ENCODE results near the gene YBX1. TPM values are rescaled to one million over a fixed set of nuclear protein-coding genes. Genes with fewer than 3 reads are reported as not detected.

The YBX1 gene
- total RNA-seq, 4 donors from 2014 or later, result 509 to 860 (median 681) TPM

GRCh38 chr1:42738678-42739226 is 56.5 kb downstream of the YBX1 start:
- ATAC-seq (ENCODE audit: low FRiP score), result no peak
- TF ChIP-seq, protein P1, sequence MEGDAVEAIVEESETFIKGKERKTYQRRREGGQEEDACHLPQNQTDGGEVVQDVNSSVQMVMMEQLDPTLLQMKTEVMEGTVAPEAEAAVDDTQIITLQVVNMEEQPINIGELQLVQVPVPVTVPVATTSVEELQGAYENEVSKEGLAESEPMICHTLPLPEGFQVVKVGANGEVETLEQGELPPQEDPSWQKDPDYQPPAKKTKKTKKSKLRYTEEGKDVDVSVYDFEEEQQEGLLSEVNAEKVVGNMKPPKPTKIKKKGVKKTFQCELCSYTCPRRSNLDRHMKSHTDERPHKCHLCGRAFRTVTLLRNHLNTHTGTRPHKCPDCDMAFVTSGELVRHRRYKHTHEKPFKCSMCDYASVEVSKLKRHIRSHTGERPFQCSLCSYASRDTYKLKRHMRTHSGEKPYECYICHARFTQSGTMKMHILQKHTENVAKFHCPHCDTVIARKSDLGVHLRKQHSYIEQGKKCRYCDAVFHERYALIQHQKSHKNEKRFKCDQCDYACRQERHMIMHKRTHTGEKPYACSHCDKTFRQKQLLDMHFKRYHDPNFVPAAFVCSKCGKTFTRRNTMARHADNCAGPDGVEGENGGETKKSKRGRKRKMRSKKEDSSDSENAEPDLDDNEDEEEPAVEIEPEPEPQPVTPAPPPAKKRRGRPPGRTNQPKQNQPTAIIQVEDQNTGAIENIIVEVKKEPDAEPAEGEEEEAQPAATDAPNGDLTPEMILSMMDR (IDR thresholded peaks at IDR 0.05), result no peak
- DNase-seq (ENCODE audit: low spot score), result no peak

DNA sequence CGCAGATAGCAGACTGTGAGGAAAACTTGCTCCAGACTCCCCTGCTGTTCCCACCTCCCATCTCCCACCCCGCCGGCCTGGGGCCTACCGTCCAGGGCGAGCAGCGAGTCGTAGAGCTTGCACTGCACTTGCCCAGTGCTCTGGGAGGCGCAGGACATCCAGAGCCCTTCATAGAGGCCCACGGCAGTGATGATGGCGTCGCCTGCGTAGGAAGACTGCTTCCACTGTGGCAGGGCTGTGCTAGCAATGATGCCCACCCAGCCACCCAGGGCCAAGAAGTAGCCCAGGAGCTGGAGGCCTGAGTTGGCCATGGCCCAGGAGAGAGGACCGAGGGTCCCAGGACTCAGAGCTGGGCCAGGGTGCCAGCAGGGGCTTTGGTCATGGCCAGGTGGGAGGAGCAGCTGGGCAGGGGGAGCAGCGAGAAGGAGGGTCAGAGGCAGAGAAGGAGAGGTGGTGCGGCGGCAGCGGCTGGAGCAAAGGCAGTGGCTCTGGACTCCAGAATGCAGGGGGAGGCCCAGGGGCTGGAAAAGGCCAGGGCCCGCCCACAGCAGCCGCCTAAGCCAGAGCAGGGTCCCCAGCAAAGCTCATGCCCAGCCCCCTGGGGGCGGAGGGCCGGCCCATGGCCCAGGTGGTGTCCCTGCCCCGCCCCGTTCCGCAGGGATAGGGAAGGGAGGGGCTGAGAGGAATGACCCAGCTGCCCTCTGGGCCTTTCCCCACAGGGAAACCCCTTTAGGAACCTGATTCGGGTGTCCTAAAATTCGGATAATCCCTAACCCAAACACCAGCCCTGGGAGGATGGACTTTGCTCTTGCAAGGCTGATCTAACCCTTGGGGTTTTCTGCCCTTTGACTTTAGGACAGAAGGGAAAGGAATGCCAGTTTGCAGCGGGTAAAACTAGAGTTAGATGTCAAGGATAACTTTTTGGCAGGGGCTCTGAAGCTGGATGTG is 57.8 kb downstream of the YBX1 start, which contains the start of gene CLDN19:
TSS of gene CLDN19 (minus strand) at position 484 of the 948 bp plus-strand sequence. CDS start at position 311, 173 bp downstream.
- TF ChIP-seq, protein P1 (IDR thresholded peaks at IDR 0.05), result no peak
- ATAC-seq (ENCODE audit: low FRiP score), result no peak
- no peak for DNase-seq (ENCODE audit: low spot score)

- DNase-seq (ENCODE audit: low spot score) (no peak), ATAC-seq (ENCODE audit: low FRiP score) (no peak)
- TF ChIP-seq, protein P1 (IDR thresholded peaks at IDR 0.05), result no peak
Observed at GRCh38 chr1:42740851-42741580, 58.8 kb downstream of the YBX1 start.

- TF ChIP-seq, protein P1 (IDR thresholded peaks at IDR 0.05), result no peak
- DNase-seq (ENCODE audit: low spot score) (no peak), ATAC-seq (ENCODE audit: low FRiP score) (no peak)
Observed at GRCh38 chr1:42741706-42742105, 59.5 kb downstream of the YBX1 start.

- TF ChIP-seq, protein P1 (IDR thresholded peaks at IDR 0.05), result no peak
- ATAC-seq (ENCODE audit: low FRiP score) (no peak), DNase-seq (ENCODE audit: low spot score) (no peak)
Observed at GRCh38 chr1:42742141-42742540, 59.9 kb downstream of the YBX1 start.

DNA sequence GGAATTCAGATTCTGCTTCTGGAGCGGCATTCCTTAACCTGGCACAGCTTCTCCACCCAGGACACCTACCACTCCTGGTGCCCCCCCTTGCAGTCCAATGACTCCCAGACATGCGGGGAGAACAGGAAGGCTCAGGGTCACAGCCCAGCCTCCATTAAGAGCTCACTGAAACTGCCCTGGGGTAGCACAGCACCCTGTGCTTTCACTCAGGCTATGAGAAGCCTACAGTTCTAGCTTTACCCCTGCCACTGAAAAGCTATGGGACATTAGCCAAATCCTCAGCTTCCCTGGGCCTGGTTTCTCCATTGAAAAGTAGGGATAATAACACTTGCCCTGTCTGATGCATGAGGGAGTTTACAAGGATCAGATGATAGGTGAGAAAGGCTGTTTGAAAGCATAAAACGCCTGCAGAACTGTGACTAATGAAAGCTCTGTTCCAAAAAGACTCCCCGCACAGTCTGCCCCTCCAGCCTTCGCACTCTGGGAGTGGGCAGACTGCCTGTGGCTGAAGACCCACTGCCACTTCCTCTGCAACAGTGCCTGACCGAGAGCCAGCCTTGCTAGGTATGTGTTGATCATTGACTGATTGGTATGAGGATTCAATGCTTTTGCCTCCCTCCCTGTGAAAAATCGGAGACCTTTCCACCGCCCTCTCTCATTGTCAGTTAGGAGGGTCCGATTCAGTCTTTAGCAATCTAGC is 60.5 kb downstream of the YBX1 start:
- TF ChIP-seq, protein P1 (IDR thresholded peaks at IDR 0.05), result no peak
- no peak for DNase-seq (ENCODE audit: low spot score)
- no peak for ATAC-seq (ENCODE audit: low FRiP score)

Data from omental fat pad (tissue), 4 donors.